ENCODE measurements around the gene TRERF1.

Gene TRERF1

GRCh38 chr6:42237857-42238256, 213.9 kb downstream of the TRERF1 start:
- no peak for DNase-seq (ENCODE audit: low read depth in 2 of 2)
- no peak overlapping the region for H3K4me3 ChIP-seq (replicated peaks in 1 of 2; ENCODE audit: low read depth in 2 of 2, low read length in 2 of 2)
- TF ChIP-seq, protein P1, sequence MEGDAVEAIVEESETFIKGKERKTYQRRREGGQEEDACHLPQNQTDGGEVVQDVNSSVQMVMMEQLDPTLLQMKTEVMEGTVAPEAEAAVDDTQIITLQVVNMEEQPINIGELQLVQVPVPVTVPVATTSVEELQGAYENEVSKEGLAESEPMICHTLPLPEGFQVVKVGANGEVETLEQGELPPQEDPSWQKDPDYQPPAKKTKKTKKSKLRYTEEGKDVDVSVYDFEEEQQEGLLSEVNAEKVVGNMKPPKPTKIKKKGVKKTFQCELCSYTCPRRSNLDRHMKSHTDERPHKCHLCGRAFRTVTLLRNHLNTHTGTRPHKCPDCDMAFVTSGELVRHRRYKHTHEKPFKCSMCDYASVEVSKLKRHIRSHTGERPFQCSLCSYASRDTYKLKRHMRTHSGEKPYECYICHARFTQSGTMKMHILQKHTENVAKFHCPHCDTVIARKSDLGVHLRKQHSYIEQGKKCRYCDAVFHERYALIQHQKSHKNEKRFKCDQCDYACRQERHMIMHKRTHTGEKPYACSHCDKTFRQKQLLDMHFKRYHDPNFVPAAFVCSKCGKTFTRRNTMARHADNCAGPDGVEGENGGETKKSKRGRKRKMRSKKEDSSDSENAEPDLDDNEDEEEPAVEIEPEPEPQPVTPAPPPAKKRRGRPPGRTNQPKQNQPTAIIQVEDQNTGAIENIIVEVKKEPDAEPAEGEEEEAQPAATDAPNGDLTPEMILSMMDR (IDR thresholded peaks at IDR 0.05; ENCODE audit: low read depth, low read length) = no peak

DNA sequence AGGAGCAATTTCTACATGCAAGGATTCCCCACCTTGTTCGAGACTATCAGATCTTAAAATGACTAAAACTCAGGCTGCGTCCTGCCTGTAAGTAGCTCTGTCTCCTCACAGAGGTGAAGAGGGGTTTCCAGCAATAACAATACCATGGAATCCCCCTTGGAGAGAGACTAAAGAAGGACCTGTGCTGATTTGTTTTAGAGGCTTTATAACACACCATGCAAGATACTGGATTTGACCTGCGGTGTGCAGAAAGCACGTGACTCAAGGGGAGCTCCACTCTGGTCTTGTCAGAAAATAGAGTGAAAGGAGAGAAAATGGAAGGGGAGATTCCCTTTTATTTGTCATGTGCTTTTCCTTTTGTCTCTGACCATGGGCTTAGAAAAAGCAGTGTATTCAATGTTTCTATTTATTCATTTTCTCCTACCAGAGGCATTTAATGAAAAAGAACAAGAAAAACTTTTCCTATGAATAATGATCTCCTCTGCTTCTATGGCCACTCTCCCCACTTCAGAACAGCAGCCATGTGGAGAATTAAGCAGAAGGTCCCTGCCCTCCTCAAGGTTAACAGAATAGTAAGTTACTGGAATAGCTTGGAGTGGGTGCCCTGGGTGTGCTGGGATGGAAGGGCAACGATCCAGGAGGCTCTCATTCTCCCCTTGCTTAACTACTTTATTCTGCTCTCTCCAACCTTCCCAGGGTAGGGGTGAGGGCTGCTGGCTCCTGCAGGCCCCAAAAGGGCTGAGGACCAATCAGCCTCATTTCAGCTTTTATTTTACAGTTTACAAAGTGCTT, 214.8 kb downstream of the TRERF1 start:
- no peak for DNase-seq (ENCODE audit: low read depth in 2 of 2)
- TF ChIP-seq, protein P1 (IDR thresholded peaks at IDR 0.05; ENCODE audit: low read depth, low read length) = no peak
- no peak overlapping the region for H3K4me3 ChIP-seq (replicated peaks in 1 of 2; ENCODE audit: low read depth in 2 of 2, low read length in 2 of 2)

DNA sequence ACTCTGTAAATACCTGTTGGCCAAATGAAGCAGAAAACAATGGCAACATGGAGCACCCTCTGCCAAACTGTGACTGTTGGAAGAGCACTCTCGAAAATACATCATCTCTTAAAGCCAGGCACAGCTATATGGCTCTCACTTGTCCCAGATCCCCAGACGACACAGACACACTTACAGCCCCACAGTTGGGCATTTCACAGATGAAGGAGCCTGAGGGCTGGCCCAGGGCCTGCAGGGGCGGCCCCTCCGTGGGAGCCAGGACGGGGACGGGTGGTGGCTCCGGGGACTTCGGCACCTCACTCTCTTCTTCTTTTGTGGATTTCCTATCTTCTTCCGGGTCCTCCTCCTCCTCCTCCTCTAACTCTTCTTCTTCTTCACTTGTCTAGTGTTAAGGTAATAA, 215.7 kb downstream of the TRERF1 start:
- no peak for DNase-seq (ENCODE audit: low read depth in 2 of 2)
- TF ChIP-seq, protein P1 (IDR thresholded peaks at IDR 0.05; ENCODE audit: low read depth, low read length) = no peak
- no peak overlapping the region for H3K4me3 ChIP-seq (replicated peaks in 1 of 2; ENCODE audit: low read depth in 2 of 2, low read length in 2 of 2)

DNA sequence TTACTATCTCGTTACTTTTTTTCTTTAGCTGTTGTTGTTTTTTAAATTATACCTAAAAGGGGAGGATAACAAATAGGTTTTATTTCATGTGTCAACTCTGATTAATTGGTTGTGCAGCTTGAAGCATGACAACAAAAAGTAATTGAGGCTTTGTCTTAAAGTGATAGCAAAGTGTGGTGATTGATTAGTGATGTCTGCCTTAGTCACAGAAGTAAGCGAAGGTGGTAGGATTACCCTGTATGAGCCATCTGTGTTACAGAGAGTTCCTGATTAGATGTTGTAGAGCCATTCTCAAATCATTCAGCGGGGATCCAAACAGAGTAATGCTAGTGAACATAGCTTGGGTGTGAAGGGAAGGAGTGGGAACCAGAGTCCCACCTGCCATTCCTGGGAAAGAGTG, 219.7 kb downstream of the TRERF1 start:
- TF ChIP-seq, protein P1 (IDR thresholded peaks at IDR 0.05; ENCODE audit: low read depth, low read length) = no peak
- no peak for DNase-seq (ENCODE audit: low read depth in 2 of 2)
- no peak overlapping the region for H3K4me3 ChIP-seq (replicated peaks in 1 of 2; ENCODE audit: low read depth in 2 of 2, low read length in 2 of 2)

DNA sequence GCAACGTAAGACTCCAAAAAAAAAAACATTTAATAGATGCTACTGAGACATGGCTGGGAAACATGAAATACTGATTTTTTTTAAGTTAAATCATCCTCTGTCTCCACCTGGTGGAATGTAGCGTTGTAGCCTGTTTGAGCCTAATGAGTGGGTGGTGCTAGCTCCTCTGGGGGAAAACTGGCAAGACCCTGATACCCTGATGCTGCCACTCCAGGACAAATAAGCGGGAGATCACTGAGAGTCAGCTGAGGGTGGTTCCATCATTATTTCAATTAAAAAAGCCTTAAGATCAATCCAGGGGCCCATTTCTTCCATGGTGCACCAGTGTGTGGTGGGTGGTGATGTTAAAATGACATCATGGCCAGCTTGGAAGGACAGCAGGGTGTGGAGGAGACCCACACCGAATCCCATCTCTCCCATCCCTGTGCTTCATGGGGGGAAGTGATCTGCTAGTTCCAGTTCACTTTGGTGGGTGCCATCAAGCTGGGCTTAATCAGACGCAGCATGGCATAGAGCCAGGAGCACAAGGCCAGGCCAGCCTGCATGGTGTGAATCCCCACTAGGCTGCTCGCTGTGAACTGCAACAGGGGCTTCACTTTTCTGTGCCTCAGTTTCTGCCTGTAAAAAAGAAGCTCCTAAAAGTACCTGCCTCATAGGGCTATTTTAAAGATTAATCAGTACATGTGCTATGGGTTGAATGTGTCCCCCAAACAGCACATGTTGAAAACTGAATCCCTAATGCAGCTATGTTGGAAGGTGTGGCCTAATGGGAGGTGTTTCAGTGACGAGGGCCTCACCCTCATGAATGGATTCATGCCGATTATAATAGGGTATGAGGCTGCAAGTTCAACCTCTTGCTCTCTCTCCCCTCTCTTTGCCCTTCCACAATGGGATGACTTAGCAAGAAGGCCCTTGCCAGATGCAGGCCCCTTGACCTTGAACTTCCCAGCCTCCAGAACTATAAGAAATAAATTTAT, 221.1 kb downstream of the TRERF1 start:
- DNase-seq (ENCODE audit: low read depth in 2 of 2) = peak; percentile 23 to 30
- TF ChIP-seq, protein P1 (IDR thresholded peaks at IDR 0.05; ENCODE audit: low read depth, low read length) = peak; percentile 42
- no peak overlapping the region for H3K4me3 ChIP-seq (replicated peaks in 1 of 2; ENCODE audit: low read depth in 2 of 2, low read length in 2 of 2)

GRCh38 chr6:42229506-42230119, 222.1 kb downstream of the TRERF1 start:
- no peak for DNase-seq (ENCODE audit: low read depth in 2 of 2)
- no peak overlapping the region for H3K4me3 ChIP-seq (replicated peaks in 1 of 2; ENCODE audit: low read depth in 2 of 2, low read length in 2 of 2)
- TF ChIP-seq, protein P1 (IDR thresholded peaks at IDR 0.05; ENCODE audit: low read depth, low read length) = no peak
